IPS DF 6.9 (cell line): ENCODE measurements around the gene BLTP3B.
A peak's percentile ranks its signal among the peaks of the same experiment; 100 is the strongest.

Experiments
- DNase-seq: peaks from one replicate; pipeline ENCODE4 v3.0.0-alpha.2; 2013; ENCODE audit warnings: low read depth, low spot score
- H3K27ac ChIP-seq: one replicate; pipeline ENCODE4 v1.5.1; 2013; ENCODE audit warnings: low read length, control low read depth
- H3K27me3 ChIP-seq: 2 replicates; pipeline ENCODE4 v1.6.1; 2013; ENCODE audit warnings: mild to moderate bottlenecking, low read length; ENCODE audit not compliant: control insufficient read depth, insufficient read depth
- H3K36me3 ChIP-seq: 2 replicates; pipeline ENCODE4 v1.6.1; 2013; ENCODE audit warnings: low read length; ENCODE audit not compliant: control insufficient read depth, insufficient read depth
- H3K4me1 ChIP-seq: 2 replicates; pipeline ENCODE4 v1.6.1; 2013; ENCODE audit warnings: low read length; ENCODE audit not compliant: control insufficient read depth, insufficient read depth
- H3K4me3 ChIP-seq: 2 replicates; pipeline ENCODE4 v1.5.1; 2013; ENCODE audit warnings: mild to moderate bottlenecking, low read length
- H3K9me3 ChIP-seq: 2 replicates; pipeline ENCODE4 v1.6.1; 2013; ENCODE audit warnings: low read length, inconsistent platforms; ENCODE audit not compliant: control insufficient read depth, insufficient read depth
- WGBS: extraction: QIAGEN DNeasy Blood & Tissue Kit; methylation state at CpG from one replicate; pipeline ENCODE4 v1.1.7; 2013; ENCODE audit warnings: mixed read lengths, missing lambda C conversion rate; ENCODE audit not compliant: insufficient read length, insufficient coverage; 5-methylcytosine and 5-hydroxymethylcytosine counted together

Gene BLTP3B

DNA sequence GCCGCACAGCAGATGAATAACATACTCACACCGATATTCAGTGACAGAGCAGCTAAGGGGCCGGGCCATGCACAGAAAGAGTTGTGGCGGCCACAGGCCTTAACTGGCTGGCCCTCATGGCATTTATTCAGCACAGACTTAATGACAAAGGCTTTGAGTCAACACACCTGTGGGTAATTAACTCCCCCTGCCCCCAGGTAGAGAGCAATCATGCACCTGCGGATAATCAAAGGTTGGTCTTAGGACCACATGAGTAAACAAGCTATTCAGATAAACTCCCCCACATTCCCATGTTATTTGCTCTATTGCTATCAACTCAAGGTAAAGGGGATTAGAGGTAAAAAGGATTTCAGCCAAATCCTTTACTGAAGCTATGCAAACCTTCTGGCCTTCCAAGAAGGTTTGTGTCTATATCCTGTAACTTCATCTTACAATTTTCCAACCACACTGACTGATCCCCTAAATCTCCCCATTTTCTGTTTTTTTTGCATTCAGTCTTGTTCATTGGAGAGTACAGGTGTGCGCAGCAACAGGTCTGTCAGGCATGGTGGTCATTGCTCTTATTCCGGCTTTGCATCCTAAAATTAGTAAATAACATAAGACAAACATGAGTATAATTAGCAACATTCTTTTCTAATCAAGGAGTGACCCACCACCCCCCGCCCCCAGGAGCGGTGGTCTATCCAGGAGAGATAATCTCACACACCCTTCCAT, 16.9 kb upstream of the BLTP3B start:
- H3K27me3 ChIP-seq: no peaks in the 10 kb centered on the region
- H3K9me3 ChIP-seq: no peaks in the 10 kb centered on the region
- DNase-seq: no peak
- H3K36me3 ChIP-seq: no peaks in the 10 kb centered on the region
- whole genome bisulfite sequencing: no CpG with 5 or more reads among the region's 9 CpGs
- no peak overlapping the region for H3K4me3 ChIP-seq
- H3K4me1 ChIP-seq: peaks cover 5% of the 10 kb centered on the region; the same call in 1 of the 2 replicates
- no peak overlapping the region for H3K27ac ChIP-seq

DNA sequence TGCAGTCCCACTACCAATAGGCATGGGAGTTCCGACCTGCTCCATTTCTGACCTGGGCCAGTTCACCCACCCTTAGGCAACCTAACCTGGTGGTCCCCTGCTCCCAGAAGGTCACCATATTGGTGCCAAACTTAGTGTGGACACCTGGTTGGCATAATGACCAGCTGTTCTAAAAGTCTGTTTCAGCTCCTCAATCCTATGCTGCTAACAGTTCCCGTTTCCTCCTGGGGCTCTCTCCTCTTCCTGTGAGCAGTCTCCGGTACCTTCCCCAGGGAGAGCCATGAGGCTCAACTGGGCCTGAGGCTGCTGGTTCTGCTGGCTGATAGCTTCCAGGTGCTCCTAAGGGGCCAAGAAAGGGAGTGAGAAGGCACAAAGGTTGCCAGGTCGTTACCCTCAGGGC, 15.9 kb upstream of the BLTP3B start:
- H3K4me1 ChIP-seq: peaks cover 7% of the 10 kb centered on the region; the same call in 1 of the 2 replicates
- no peaks in the 10 kb centered on the region for H3K36me3 ChIP-seq
- no peak for DNase-seq
- no CpG with 5 or more reads among the region's 4 CpGs for WGBS
- H3K9me3 ChIP-seq: no peaks in the 10 kb centered on the region
- no peak overlapping the region for H3K27ac ChIP-seq
- no peaks in the 10 kb centered on the region for H3K27me3 ChIP-seq
- H3K4me3 ChIP-seq: no peak overlapping the region

- peaks cover 7% of the 10 kb centered on the region; the same call in 1 of the 2 replicates for H3K4me1 ChIP-seq
- no peak overlapping the region for H3K4me3 ChIP-seq
- H3K9me3 ChIP-seq: no peaks in the 10 kb centered on the region
- no peak for DNase-seq
- H3K27me3 ChIP-seq: no peaks in the 10 kb centered on the region
- H3K36me3 ChIP-seq: no peaks in the 10 kb centered on the region
- WGBS: no CpG with 5 or more reads among the region's 8 CpGs
- no peak overlapping the region for H3K27ac ChIP-seq
Observed at GRCh38 chr12:100157427-100157821, 14.8 kb upstream of the BLTP3B start.

- no peaks in the 10 kb centered on the region for H3K9me3 ChIP-seq
- no peaks in the 10 kb centered on the region for H3K36me3 ChIP-seq
- no peak overlapping the region for H3K4me3 ChIP-seq
- H3K27me3 ChIP-seq: no peaks in the 10 kb centered on the region
- WGBS: no CpG with 5 or more reads among the region's 11 CpGs
- H3K4me1 ChIP-seq: peaks cover 7% of the 10 kb centered on the region; the same call in 1 of the 2 replicates
- no peak overlapping the region for H3K27ac ChIP-seq
- DNase-seq: no peak
Observed at GRCh38 chr12:100156731-100157426, 14.2 kb upstream of the BLTP3B start.

- Histone ChIP-seq H3K9me3 (no peaks in the 10 kb centered on the region), H3K4me3 (no peak overlapping the region), H3K36me3 (no peaks in the 10 kb centered on the region), H3K27ac (no peak overlapping the region), H3K4me1 (peaks cover 7% of the 10 kb centered on the region; the same call in 1 of the 2 replicates), H3K27me3 (no peaks in the 10 kb centered on the region)
- peak; percentile 86 for DNase-seq
- WGBS: no CpG with 5 or more reads among the region's 15 CpGs
Observed at GRCh38 chr12:100154474-100155247, 12.0 kb upstream of the BLTP3B start.

GRCh38 chr12:100153131-100153530, 10.5 kb upstream of the BLTP3B start:
- no peaks in the 10 kb centered on the region for H3K27me3 ChIP-seq
- H3K4me3 ChIP-seq: no peak overlapping the region
- peaks cover 7% of the 10 kb centered on the region; the same call in 1 of the 2 replicates for H3K4me1 ChIP-seq
- no peaks in the 10 kb centered on the region for H3K9me3 ChIP-seq
- no CpG with 5 or more reads among the region's 10 CpGs for WGBS
- H3K36me3 ChIP-seq: no peaks in the 10 kb centered on the region
- H3K27ac ChIP-seq: no peak overlapping the region
- DNase-seq: no peak

GRCh38 chr12:100151769-100152168, 9.1 kb upstream of the BLTP3B start:
- Histone ChIP-seq H3K4me1 (peaks cover 5% of the 10 kb centered on the region; the same call in 1 of the 2 replicates), H3K9me3 (no peaks in the 10 kb centered on the region), H3K27me3 (no peaks in the 10 kb centered on the region), H3K4me3 (no peak overlapping the region), H3K27ac (no peak overlapping the region), H3K36me3 (no peaks in the 10 kb centered on the region)
- WGBS: no CpG with 5 or more reads among the region's 2 CpGs
- no peak for DNase-seq

GRCh38 chr12:100146252-100146651, 3.6 kb upstream of the BLTP3B start:
- Histone ChIP-seq H3K27ac (no peak overlapping the region), H3K4me3 (no peak overlapping the region), H3K9me3 (no peaks in the 10 kb centered on the region), H3K4me1 (no peaks in the 10 kb centered on the region), H3K36me3 (no peaks in the 10 kb centered on the region), H3K27me3 (no peaks in the 10 kb centered on the region)
- WGBS: no CpG with 5 or more reads among the region's 2 CpGs
- no peak for DNase-seq

DNA sequence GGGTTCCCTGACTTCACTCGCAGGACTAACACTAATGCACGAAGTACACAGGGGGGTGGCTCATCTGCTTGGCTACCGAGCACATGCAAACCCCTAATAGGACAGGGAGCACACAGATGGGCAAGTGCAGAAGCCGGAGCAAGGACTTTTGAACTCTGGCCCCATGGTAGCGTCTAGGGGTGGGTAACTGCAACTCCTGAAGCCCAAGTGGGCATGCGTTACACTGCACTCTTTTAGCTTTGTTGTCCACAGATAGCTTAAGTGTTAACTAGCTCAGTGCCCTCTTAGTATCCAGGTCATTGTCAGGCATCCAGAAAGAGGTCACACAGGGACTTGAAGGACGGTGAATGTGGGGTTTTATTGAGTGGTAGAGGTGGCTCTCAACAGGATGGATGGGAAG, 3.0 kb upstream of the BLTP3B start:
- no peaks in the 10 kb centered on the region for H3K4me1 ChIP-seq
- H3K4me3 ChIP-seq: no peak overlapping the region
- H3K36me3 ChIP-seq: no peaks in the 10 kb centered on the region
- H3K27me3 ChIP-seq: no peaks in the 10 kb centered on the region
- no peaks in the 10 kb centered on the region for H3K9me3 ChIP-seq
- no peak overlapping the region for H3K27ac ChIP-seq
- DNase-seq: no peak
- no CpG with 5 or more reads among the region's 7 CpGs for WGBS

DNA sequence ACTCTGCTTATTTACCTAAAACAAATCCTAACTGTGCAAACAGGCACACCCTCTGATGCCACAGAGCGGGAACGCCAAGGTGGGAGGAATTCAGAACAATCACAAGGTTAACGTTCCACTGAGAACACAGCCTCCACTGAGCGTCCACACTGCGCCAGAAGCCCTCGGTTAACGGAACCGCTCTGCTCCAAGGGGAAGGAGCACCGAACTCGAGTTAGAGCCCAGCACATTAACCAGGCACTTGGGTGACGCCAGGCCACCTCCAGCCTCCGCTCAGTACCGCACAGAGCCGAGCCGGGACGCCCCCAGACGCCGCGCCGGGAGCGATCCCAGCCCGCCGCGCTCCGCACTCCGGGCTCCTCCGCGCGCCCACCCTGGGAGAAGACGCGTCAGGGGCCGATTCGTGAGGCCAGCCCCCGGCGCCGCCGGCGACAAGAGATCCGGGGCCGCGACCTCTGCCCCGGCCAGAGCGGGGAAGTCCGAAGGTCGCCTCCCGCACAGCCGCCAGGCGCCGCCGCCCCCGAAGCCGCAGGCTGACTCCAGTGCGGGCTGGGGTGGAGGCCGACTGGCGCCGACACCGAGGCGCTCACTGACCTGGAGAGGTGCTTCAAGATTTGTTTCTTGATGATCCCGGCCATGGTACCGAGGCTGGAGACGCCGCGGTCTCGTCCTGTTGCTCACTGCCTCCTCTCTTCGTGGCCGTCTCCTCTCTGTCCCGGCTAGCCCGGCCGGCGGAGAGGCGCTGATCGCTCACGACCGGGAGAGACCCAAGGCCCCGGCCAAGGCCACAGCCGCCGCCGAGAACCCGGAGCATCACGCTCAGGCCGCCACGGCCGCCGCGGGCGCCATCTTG, 450 bp downstream of the BLTP3B start:
- no peaks in the 10 kb centered on the region for H3K27me3 ChIP-seq
- peak overlapping the region; percentile 94 for H3K4me3 ChIP-seq
- no peak for DNase-seq
- H3K9me3 ChIP-seq: no peaks in the 10 kb centered on the region
- no peaks in the 10 kb centered on the region for H3K4me1 ChIP-seq
- H3K27ac ChIP-seq: no peak overlapping the region
- no peaks in the 10 kb centered on the region for H3K36me3 ChIP-seq
- no CpG with 5 or more reads among the region's 86 CpGs for WGBS
